ENCODE results near the gene HOXD10.

Gene HOXD10

DNA sequence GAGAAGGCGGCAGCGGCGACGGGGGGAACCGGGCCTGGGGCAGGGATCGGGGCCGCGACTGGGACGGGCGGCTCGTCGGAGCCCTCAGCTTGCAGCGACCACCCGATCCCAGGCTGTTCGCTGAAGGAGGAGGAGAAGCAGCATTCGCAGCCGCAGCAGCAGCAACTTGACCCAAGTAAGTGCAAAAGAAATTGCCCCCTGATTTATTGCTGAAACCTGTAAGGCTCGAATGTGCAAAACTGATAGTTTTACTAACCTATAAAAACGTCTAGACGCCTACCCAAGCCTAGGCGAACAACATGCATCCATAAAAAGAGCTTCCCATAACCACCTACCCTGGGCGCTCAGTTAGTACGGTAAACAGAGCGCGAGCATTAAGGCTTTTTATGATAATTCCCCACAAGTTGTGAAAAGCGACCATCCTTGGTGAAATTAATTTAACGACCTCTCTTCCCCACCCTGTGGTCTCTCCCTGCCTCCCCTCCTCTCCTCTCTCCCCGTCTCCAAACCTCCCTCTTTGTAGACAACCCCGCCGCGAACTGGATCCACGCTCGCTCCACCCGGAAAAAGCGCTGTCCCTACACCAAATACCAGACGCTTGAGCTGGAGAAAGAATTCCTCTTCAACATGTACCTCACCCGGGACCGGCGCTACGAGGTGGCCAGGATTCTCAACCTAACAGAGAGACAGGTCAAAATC, 7.0 kb downstream of the HOXD10 start:
- no peak for DNase-seq (ENCODE audit: low spot score)

DNA sequence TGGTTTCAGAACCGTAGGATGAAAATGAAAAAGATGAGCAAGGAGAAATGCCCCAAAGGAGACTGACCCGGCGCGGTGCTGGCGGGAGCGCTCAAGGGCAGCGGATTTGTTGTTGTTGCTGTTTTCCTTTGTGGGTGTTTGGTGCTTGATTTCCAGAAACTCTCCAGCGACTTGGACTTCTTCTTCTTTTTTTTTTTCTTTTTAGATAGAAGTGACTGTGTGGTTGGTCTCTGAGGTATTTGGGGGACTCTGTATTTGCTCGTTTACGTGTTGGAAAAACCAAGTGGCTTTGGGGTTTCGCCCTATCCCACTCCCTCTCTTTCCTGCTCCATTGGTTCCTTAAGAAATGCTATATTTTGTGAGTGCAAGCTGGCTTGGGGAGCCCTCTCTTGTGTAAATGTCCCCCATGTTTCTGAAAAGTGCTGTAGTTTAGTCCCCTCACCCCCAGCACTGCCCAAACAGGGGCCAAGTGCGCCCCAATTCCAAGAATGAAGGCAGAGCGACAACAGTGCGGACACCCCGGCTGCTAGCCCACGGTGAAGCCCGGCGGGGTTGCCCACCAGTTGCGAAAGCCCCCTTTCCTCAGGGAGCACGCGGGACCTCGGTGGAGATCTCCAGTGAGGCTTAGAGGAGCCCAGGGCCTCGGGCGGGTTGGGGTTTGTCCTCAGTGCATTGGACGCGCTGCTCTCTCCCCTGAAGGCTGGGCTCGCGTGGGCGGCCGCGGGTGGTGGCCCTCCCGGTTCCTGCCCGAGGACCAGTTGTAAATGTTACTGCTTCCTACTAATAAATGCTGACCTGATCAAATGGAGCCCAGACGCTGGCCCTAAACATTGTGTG, 7.8 kb downstream of the HOXD10 start:
- DNase-seq (ENCODE audit: low spot score) = no peak

DNA sequence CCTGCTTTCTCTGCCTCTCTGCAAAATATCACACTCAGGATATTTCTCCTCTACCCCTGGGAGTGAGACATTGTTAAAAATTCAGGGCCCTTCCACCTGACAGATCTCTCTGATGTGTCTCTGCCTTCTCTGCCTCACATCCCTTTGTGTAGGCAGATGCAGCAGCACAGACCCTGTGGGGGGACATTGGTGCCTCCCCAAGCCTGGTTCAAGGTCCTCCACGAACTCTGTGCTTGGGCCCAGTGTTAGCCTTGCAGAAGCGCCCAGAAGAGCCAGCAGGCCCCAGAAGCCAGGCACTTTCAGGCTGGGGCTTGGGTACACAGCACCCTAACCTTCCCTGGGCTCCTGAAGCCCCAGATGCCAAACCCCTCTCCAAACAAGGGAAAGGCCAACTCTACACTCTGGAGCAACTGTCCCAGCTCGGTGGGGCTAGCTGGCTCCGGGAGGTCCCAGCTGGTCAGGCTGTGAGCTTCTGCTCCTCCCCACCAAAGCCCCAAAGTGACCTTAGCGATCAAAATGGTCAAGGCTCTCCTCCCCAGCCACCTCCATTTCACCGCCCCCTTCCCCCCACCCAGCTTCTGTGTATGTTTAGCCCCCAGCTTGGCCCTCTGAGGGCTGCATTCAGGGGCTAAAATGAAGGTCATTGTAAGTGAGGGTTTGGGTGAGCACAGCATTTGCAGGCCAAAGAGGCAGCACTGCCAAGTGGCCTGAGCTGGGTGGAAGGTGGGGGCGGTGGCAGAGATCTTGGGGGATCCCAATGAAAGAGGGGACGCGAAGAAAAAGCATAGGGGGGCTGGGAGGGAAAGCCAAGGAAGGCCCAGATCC, 8.6 kb downstream of the HOXD10 start:
- DNase-seq (ENCODE audit: low spot score) = no peak

GRCh38 chr2:176125772-176126054, 9.1 kb downstream of the HOXD10 start:
- DNase-seq (ENCODE audit: low spot score) = no peak

GRCh38 chr2:176126929-176127773, 10.6 kb downstream of the HOXD10 start:
- peak; percentile 59 for DNase-seq (ENCODE audit: low spot score)

DNA sequence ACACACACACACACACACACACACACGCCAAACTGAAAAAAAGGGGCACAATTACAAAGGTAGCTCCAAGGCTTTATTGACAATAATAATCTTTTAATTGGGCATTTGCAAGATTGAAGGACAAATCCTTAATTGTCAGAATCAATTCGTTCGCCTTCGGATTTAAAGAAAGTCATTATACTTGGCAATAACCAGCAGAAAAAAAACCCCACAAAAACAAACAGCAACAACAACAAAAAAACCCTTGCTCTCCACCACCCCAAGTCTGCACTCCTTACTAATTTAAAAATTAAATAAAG, 11.1 kb downstream of the HOXD10 start:
- no peak for DNase-seq (ENCODE audit: low spot score)

- DNase-seq (ENCODE audit: low spot score) = no peak
Measured at GRCh38 chr2:176128172-176128981, 11.8 kb downstream of the HOXD10 start.

- peak; percentile 79 for DNase-seq (ENCODE audit: low spot score)
Measured at GRCh38 chr2:176128982-176129796, 12.6 kb downstream of the HOXD10 start, which contains the start of gene HOXD8. Gene HOXD8, plus strand, starts transcription at chr2:176129705. Its CDS starts 662 bp downstream, at chr2:176130367.

DNA sequence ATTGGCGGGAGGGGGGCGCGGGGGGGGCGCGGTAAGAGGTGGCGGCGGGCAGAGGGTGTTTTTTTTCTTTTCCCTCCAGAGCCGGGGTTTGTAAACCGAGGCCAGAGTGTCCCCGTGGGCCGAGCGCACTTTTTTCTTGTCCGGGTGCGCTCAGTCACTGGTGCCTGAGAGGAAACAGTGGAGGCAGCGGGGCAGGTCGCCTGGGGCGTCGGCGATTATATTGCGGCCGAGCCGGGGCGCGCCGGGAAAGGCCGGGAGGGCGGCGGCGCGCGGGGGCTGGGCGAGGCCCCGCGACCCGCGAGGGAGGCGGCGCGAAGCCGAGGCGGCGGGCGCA, 13.2 kb downstream of the HOXD10 start:
- peak; percentile 50 for DNase-seq (ENCODE audit: low spot score)

- peak; percentile 62 for DNase-seq (ENCODE audit: low spot score)
Measured at GRCh38 chr2:176130147-176130956, 13.8 kb downstream of the HOXD10 start.

- DNase-seq (ENCODE audit: low spot score) = no peak
Measured at GRCh38 chr2:176130957-176131847, 14.6 kb downstream of the HOXD10 start.

GRCh38 chr2:176131848-176132158, 15.2 kb downstream of the HOXD10 start:
- no peak for DNase-seq (ENCODE audit: low spot score)

DNA sequence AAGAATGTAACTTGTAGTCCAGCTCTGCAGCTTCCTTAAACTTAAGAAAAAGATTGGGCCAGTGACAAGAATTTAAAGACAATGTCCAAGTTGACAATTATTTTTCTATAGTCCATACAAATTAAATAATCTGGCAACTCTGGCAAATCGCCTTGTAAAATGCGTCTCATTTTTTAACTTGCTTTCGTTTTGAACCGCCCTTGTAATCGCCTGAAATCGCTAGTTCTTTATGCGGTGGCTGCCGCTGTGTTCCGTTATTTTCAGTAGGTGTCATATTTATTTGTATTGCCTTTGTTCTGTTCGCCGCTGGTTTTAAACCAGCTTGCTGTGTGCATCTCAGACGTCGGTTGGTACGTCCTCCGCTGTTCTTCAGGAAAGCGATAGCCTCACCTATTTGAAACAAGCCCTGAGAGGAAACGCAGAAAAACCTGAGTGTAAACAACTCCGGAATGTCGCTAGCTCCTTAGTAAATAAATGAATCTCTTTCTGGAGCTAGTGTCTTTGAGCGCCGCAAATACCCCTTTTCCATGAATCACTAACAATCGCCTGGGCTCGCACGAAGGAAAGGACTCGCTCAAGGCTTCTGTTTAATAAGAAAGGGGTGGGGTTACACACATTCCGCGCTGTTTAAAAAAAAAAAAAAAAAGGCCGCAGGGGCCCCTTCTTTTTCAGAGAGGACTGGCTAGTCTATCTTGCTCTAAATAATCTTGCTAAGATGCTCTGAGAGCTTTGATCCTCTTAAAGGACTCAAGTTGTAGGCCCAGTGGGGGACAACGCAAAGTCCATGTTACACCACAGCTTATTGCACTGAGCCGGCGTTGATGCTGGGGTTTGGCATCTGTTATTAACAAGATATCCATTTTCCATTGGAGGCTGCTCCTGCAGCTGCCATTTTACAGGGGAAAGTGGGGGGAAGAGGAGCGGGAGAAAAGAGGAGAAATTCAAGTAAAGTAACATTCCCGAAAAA, 15.9 kb downstream of the HOXD10 start:
- no peak for DNase-seq (ENCODE audit: low spot score)

- DNase-seq (ENCODE audit: low spot score) = no peak
Measured at GRCh38 chr2:176133389-176133788, 16.8 kb downstream of the HOXD10 start.

DNA sequence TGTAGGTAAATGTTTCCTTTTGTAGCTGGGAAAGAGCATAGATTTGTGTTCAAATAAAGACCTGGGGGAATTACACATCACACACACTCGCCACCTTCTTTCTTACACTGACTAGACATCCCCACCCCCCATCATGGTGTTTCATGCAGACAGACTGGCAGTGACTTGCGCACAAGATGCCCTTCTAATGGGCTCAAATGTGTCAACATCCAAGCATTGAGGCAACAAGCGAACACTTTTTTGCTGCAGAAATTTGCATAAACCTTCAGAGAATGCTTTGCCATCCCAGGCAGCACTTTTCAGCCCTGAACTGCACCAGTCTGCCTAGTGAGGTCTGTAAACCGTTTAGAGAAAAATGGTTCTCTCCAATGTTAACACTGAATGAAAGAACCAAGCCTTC, 17.5 kb downstream of the HOXD10 start:
- DNase-seq (ENCODE audit: low spot score) = no peak

GRCh38 chr2:176135035-176135440, 18.5 kb downstream of the HOXD10 start:
- peak; percentile 50 for DNase-seq (ENCODE audit: low spot score)
